LNCaP clone FGC (cell line): Measurements from ENCODE around the gene PPP1R27.

Source experiments
- DNase-seq: peaks from one replicate; pipeline ENCODE4 v3.0.0-alpha.2; 2011; ENCODE audit warnings: low read depth
- H3K4me3 ChIP-seq: 2 replicates; pipeline ENCODE4 v1.5.1; 2011; ENCODE audit warnings: mild to moderate bottlenecking, low read depth, low read length, control low read depth
- CTCF ChIP-seq: IDR thresholded peaks from 2 replicates; pipeline ENCODE4 v1.5.1; 2012; ENCODE audit warnings: mild to moderate bottlenecking; ENCODE audit not compliant: control insufficient read depth, insufficient read depth; ENCODE audit errors: extremely low read depth

Gene PPP1R27

GRCh38 chr17:81802856-81803643, 31.8 kb downstream of the PPP1R27 start:
- no peak for DNase-seq
- H3K4me3 ChIP-seq: no peak overlapping the region
- no peak for TF ChIP-seq CTCF

- TF ChIP-seq CTCF: no peak
- no peak overlapping the region for H3K4me3 ChIP-seq
- no peak for DNase-seq
These were observed 32.6 kb downstream of the PPP1R27 start for GRCh38 chr17:81802048-81802758.

GRCh38 chr17:81801327-81801726, 33.5 kb downstream of the PPP1R27 start:
- DNase-seq: no peak
- H3K4me3 ChIP-seq: no peak overlapping the region
- TF ChIP-seq CTCF: no peak

- DNase-seq: no peak
- no peak for TF ChIP-seq CTCF
- no peak overlapping the region for H3K4me3 ChIP-seq
These were observed 40.3 kb downstream of the PPP1R27 start for GRCh38 chr17:81794509-81794908.

- no peak overlapping the region for H3K4me3 ChIP-seq
- TF ChIP-seq CTCF: no peak
- DNase-seq: no peak
These were observed 40.8 kb downstream of the PPP1R27 start for GRCh38 chr17:81794074-81794476.

GRCh38 chr17:81792675-81793615, 41.9 kb downstream of the PPP1R27 start:
- no peak overlapping the region for H3K4me3 ChIP-seq
- DNase-seq: no peak
- TF ChIP-seq CTCF: no peak
